Liver (tissue), 3 donors: Measurements from ENCODE around the gene AKT3.

Experiments used
- GABPA ChIP-seq, 2 donors: IDR thresholded peaks in 1 of 2; conservative IDR thresholded peaks in 1 of 2; 2 replicates each; pipeline ENCODE4 v1.6.1; 2016; ENCODE audit warnings: antibody characterized with exemption in 2 of 2, mild to moderate bottlenecking in 1 of 2, moderate library complexity in 1 of 2
- HNF4G ChIP-seq: IDR thresholded peaks from 2 replicates; pipeline ENCODE4 v1.6.1; 2016; ENCODE audit warnings: antibody characterized with exemption
- RAD21 ChIP-seq, 2 donors: IDR thresholded peaks; 2 replicates each; pipeline ENCODE4 v1.6.1; 2016; ENCODE audit warnings: antibody characterized with exemption in 2 of 2, mild to moderate bottlenecking in 2 of 2
- TAF1 ChIP-seq: conservative IDR thresholded peaks from 2 replicates; pipeline ENCODE4 v1.6.1; 2016; ENCODE audit warnings: antibody characterized with exemption, mild to moderate bottlenecking
- YY1 ChIP-seq: IDR thresholded peaks from 2 replicates; pipeline ENCODE4 v1.6.1; 2016; ENCODE audit warnings: antibody characterized with exemption, mild to moderate bottlenecking
- TF ChIP-seq, protein P1 (sequence below): fragments of 150-350 bp; IDR thresholded peaks from 2 replicates; pipeline ENCODE4 v1.5.1; 2017; ENCODE audit warnings: improper control_type of control experiment, low read depth, low read length; ENCODE audit not compliant: missing input control
- TF ChIP-seq, protein P2 (sequence below): IDR thresholded peaks from 2 replicates; pipeline ENCODE4 v1.6.1; 2016; ENCODE audit warnings: antibody characterized with exemption
- TF ChIP-seq, protein P3 (sequence below): IDR thresholded peaks from 2 replicates; pipeline ENCODE4 v1.6.1; 2016; ENCODE audit warnings: antibody characterized with exemption
- donor health status: healthy.
- donor health status: healthy.

DNA sequence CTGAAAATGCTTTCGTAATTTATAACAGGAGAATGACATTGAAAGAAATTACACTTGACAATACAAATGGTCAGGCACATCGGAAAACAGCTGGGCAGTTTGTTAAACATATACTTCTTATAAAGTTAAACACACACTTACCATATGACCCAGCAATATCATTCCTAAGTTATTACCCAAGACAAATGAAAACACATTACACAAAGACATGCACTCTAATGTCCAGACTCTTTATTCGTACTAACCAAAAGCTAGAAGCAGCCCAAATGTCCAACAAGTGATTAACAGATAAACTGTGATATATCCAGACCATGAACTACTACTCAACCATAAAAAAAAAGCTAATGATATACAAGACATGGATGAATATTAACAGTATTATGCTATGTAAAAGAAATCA, 8.5 kb downstream of the AKT3 start:
- TF ChIP-seq, protein P1, sequence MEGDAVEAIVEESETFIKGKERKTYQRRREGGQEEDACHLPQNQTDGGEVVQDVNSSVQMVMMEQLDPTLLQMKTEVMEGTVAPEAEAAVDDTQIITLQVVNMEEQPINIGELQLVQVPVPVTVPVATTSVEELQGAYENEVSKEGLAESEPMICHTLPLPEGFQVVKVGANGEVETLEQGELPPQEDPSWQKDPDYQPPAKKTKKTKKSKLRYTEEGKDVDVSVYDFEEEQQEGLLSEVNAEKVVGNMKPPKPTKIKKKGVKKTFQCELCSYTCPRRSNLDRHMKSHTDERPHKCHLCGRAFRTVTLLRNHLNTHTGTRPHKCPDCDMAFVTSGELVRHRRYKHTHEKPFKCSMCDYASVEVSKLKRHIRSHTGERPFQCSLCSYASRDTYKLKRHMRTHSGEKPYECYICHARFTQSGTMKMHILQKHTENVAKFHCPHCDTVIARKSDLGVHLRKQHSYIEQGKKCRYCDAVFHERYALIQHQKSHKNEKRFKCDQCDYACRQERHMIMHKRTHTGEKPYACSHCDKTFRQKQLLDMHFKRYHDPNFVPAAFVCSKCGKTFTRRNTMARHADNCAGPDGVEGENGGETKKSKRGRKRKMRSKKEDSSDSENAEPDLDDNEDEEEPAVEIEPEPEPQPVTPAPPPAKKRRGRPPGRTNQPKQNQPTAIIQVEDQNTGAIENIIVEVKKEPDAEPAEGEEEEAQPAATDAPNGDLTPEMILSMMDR, result no peak
- TF ChIP-seq HNF4G, result no peak
- no peak for TF ChIP-seq YY1
- TF ChIP-seq TAF1, result no peak
- no peak for TF ChIP-seq RAD21 (IDR thresholded peaks at IDR 0.05)
- TF ChIP-seq, protein P2, sequence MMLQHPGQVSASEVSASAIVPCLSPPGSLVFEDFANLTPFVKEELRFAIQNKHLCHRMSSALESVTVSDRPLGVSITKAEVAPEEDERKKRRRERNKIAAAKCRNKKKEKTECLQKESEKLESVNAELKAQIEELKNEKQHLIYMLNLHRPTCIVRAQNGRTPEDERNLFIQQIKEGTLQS, result no peak
- no peak for TF ChIP-seq GABPA (IDR thresholded peaks at IDR 0.05 in 1 of 2, conservative IDR thresholded peaks at IDR 0.05 in 1 of 2)
- TF ChIP-seq, protein P3, sequence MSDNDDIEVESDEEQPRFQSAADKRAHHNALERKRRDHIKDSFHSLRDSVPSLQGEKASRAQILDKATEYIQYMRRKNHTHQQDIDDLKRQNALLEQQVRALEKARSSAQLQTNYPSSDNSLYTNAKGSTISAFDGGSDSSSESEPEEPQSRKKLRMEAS, result no peak
